ENCODE results near the gene SLC2A13. TPM values are rescaled to one million over a fixed set of nuclear protein-coding genes. Genes with fewer than 3 reads are reported as not detected.
"Not testable (repeated sequence)": the region's sequence is repeated elsewhere in the genome, so short reads cannot be mapped to it uniquely, and the experiment has no call there.

The SLC2A13 gene
- polyA plus RNA-seq, 3 donors: 13.4 to 15.6 (median 14.5) TPM

- no peak for DNase-seq (ENCODE audit: low read depth in 3 of 3, low spot score in 2 of 3)
Observed at GRCh38 chr12:39883411-39883810, 222.5 kb downstream of the SLC2A13 start.

- no peak for DNase-seq (ENCODE audit: low read depth in 3 of 3, low spot score in 2 of 3)
Observed at GRCh38 chr12:39878753-39879152, 227.1 kb downstream of the SLC2A13 start.

GRCh38 chr12:39875721-39876120 lies 230.2 kb downstream of the SLC2A13 start:
- no peak for DNase-seq (ENCODE audit: low read depth in 3 of 3, low spot score in 2 of 3)

- DNase-seq (ENCODE audit: low read depth in 3 of 3, low spot score in 2 of 3): no peak
Observed at GRCh38 chr12:39874785-39875184, 231.1 kb downstream of the SLC2A13 start.

- no peak for DNase-seq (ENCODE audit: low read depth in 3 of 3, low spot score in 2 of 3)
Observed at GRCh38 chr12:39873065-39873464, 232.8 kb downstream of the SLC2A13 start.

- DNase-seq (ENCODE audit: low read depth in 3 of 3, low spot score in 2 of 3): no peak
Observed at GRCh38 chr12:39872425-39872824, 233.5 kb downstream of the SLC2A13 start.

GRCh38 chr12:39868328-39868725 lies 237.6 kb downstream of the SLC2A13 start:
- DNase-seq (ENCODE audit: low read depth in 3 of 3, low spot score in 2 of 3): no peak

GRCh38 chr12:39867631-39868327 lies 238.1 kb downstream of the SLC2A13 start:
- no peak for DNase-seq (ENCODE audit: low read depth in 3 of 3, low spot score in 2 of 3)

GRCh38 chr12:39866135-39866534 lies 239.7 kb downstream of the SLC2A13 start:
- no peak for DNase-seq (ENCODE audit: low read depth in 3 of 3, low spot score in 2 of 3)

GRCh38 chr12:39860695-39861094 lies 245.2 kb downstream of the SLC2A13 start:
- no peak for DNase-seq (ENCODE audit: low read depth in 3 of 3, low spot score in 2 of 3)

- no peak for DNase-seq (ENCODE audit: low read depth in 3 of 3, low spot score in 2 of 3)
Observed at GRCh38 chr12:39853003-39853402, 252.9 kb downstream of the SLC2A13 start.

- DNase-seq (ENCODE audit: low read depth in 3 of 3, low spot score in 2 of 3): no peak
Observed at GRCh38 chr12:39852346-39852745, 253.5 kb downstream of the SLC2A13 start.

- DNase-seq (ENCODE audit: low read depth in 3 of 3, low spot score in 2 of 3): not testable (repeated sequence)
Observed at GRCh38 chr12:39848218-39848617, 257.7 kb downstream of the SLC2A13 start.

- no peak for DNase-seq (ENCODE audit: low read depth in 3 of 3, low spot score in 2 of 3)
Observed at GRCh38 chr12:39846971-39847650, 258.8 kb downstream of the SLC2A13 start.

GRCh38 chr12:39846304-39846703 lies 259.6 kb downstream of the SLC2A13 start:
- DNase-seq (ENCODE audit: low read depth in 3 of 3, low spot score in 2 of 3): no peak

- no peak for DNase-seq (ENCODE audit: low read depth in 3 of 3, low spot score in 2 of 3)
Observed at GRCh38 chr12:39840422-39840821, 265.5 kb downstream of the SLC2A13 start.

- DNase-seq (ENCODE audit: low read depth in 3 of 3, low spot score in 2 of 3): no peak
Observed at GRCh38 chr12:39839072-39839471, 266.8 kb downstream of the SLC2A13 start.

GRCh38 chr12:39835517-39836489 lies 270.1 kb downstream of the SLC2A13 start:
- no peak for DNase-seq (ENCODE audit: low read depth in 3 of 3, low spot score in 2 of 3)

- DNase-seq (ENCODE audit: low read depth in 3 of 3, low spot score in 2 of 3): no peak
Observed at GRCh38 chr12:39831587-39832315, 274.1 kb downstream of the SLC2A13 start.

- DNase-seq (ENCODE audit: low read depth in 3 of 3, low spot score in 2 of 3): no peak
Observed at GRCh38 chr12:39830852-39831520, 274.9 kb downstream of the SLC2A13 start.
